ENCODE data around the gene MARF1.
A peak's percentile ranks its signal among the peaks of the same experiment; 100 is the strongest.
"Not testable (repeated sequence)": the region's sequence is repeated elsewhere in the genome, so short reads cannot be mapped to it uniquely, and the experiment has no call there.

The MARF1 gene

DNA sequence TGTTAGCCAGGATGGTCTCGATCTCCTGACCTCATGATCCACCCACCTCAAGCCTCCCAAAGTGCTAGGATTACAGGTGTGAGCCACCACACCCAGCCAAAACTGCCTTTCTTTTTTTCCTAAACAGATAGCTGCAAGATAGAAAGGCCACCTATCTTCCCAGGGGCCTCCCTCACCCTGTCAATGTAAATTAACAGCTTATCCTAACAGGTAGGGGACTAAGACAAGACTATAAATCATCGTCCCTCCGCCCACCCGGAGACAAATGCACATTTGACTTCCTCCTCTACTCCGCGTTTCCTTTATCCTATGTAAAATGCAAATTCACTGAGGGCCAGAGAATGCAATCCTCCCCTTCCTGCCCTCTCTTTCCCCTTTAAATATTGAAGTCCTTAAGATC lies 71.4 kb downstream of the MARF1 start:
- Mint-ChIP-seq H3K27ac (no peak overlapping the region), H3K4me1 (peaks cover 2 to 20% of the 10 kb centered on the region in 2 donors), H3K36me3 (peaks cover 21 to 35% of the 10 kb centered on the region in 2 donors), H3K27me3 (peaks cover 0 to 5% of the 10 kb centered on the region in 2 donors), H3K4me3 (no peak overlapping the region), H3K9me3 (peaks cover 14 to 17% of the 10 kb centered on the region in 2 donors)
- DNase-seq (no peak), ATAC-seq (replicated peaks) (no peak)

DNA sequence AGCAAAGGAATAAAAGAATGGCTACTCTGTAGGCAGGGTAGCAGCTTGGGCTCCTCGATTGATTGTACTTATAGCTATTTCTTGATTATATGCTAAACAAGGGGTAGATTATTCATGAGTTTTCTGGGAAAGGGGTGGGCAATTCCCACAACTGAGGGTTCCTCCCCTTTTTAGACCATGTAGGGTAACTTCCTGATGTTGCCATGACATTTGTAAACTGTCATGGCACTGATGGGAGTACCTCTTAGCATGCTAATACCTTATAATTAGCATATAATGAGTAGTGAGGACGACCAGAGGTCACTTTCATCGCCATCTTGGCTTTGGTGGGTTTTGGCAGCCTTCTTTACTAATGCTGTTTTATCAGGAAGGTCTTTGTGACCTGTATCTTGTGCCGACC lies 72.3 kb downstream of the MARF1 start:
- H3K27me3 Mint-ChIP-seq; DNase-seq; ATAC-seq (replicated peaks); H3K27ac Mint-ChIP-seq; H3K4me3 Mint-ChIP-seq: not testable (repeated sequence)
- H3K4me1 Mint-ChIP-seq, result peaks cover 2 to 20% of the 10 kb centered on the region in 2 donors
- H3K9me3 Mint-ChIP-seq, result peaks cover 14 to 17% of the 10 kb centered on the region in 2 donors
- H3K36me3 Mint-ChIP-seq, result peaks cover 21 to 35% of the 10 kb centered on the region in 2 donors

- H3K4me1 Mint-ChIP-seq, result peaks cover 4 to 22% of the 10 kb centered on the region in 2 donors
- no peak for DNase-seq
- H3K4me3 Mint-ChIP-seq, result no peak overlapping the region
- H3K9me3 Mint-ChIP-seq, result peaks cover 8 to 14% of the 10 kb centered on the region in 2 donors
- H3K27me3 Mint-ChIP-seq, result peaks cover 0 to 5% of the 10 kb centered on the region in 2 donors
- H3K27ac Mint-ChIP-seq, result no peak overlapping the region
- peaks cover 15 to 29% of the 10 kb centered on the region in 2 donors for H3K36me3 Mint-ChIP-seq
- no peak for ATAC-seq (replicated peaks)
Observed at GRCh38 chr16:15567823-15568222, 75.1 kb downstream of the MARF1 start.

DNA sequence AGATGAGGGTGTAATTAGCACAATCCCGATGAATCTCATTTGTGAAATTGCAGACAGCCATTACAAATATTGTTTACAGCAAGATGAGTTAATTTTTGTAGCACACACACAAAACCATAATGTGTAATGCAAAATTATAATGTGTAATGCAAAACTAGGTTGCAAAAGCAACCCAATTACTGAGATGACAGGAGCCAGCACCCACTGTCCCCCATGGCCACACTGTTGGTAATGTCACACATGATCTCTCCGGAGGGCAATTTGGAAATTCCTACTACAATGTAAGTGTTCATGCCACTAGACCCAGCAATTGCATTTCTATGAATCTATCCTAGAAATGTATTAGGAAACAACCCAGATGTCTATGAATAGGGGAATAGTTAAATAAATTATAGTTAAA lies 76.9 kb downstream of the MARF1 start:
- Mint-ChIP-seq H3K36me3 (peaks cover 8 to 18% of the 10 kb centered on the region in 2 donors), H3K27me3 (peaks cover 0 to 5% of the 10 kb centered on the region in 2 donors), H3K27ac (no peak overlapping the region), H3K4me3 (no peak overlapping the region), H3K4me1 (peaks cover 4 to 9% of the 10 kb centered on the region in 2 donors), H3K9me3 (peaks cover 4 to 6% of the 10 kb centered on the region in 2 donors)
- DNase-seq (no peak), ATAC-seq (replicated peaks) (no peak)

- Mint-ChIP-seq H3K4me1 (peaks cover 4 to 9% of the 10 kb centered on the region in 2 donors), H3K27ac (no peak overlapping the region), H3K27me3 (no peaks in the 10 kb centered on the region), H3K36me3 (peaks cover 8 to 18% of the 10 kb centered on the region in 2 donors), H3K9me3 (peaks cover 4% of the 10 kb centered on the region in 2 donors), H3K4me3 (no peak overlapping the region)
- no peak for DNase-seq
- no peak for ATAC-seq (replicated peaks)
Observed at GRCh38 chr16:15564604-15565339, 78.2 kb downstream of the MARF1 start.

DNA sequence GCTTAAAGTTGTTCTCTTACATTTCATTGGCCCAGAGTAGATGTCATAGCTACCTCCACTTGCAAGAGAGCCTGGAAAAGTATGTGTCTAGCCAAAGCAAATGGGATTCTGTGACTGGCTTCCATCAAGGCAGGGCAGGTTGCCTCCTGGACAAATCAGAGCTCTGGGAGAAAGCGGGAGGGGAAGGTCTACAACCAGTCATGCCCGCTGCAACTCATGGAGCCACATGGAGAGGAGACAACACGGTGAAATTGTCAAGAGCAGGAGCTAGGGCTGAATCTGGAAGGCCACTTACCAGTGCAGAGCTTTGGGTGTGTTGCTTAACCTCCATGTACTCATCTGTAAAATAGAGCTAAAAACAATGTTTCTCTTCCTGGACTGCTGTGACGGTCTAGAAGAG lies 83.8 kb downstream of the MARF1 start:
- ATAC-seq (replicated peaks), result no peak
- Mint-ChIP-seq H3K9me3 (peaks cover 4% of the 10 kb centered on the region in 2 donors), H3K36me3 (peaks cover 4 to 8% of the 10 kb centered on the region in 2 donors), H3K27me3 (no peaks in the 10 kb centered on the region), H3K4me1 (peaks cover 4 to 9% of the 10 kb centered on the region in 2 donors), H3K27ac (no peak overlapping the region), H3K4me3 (no peak overlapping the region)
- no peak for DNase-seq

- ATAC-seq (replicated peaks), result no peak
- Mint-ChIP-seq H3K4me1 (no peaks in the 10 kb centered on the region), H3K9me3 (no peaks in the 10 kb centered on the region), H3K36me3 (no peaks in the 10 kb centered on the region), H3K4me3 (no peak overlapping the region), H3K27me3 (no peaks in the 10 kb centered on the region), H3K27ac (no peak overlapping the region)
- no peak for DNase-seq
Observed at GRCh38 chr16:15557258-15557657, 85.7 kb downstream of the MARF1 start.

GRCh38 chr16:15556130-15556529 lies 86.8 kb downstream of the MARF1 start:
- ATAC-seq (replicated peaks), result no peak
- no peaks in the 10 kb centered on the region for H3K36me3 Mint-ChIP-seq
- no peaks in the 10 kb centered on the region for H3K27me3 Mint-ChIP-seq
- H3K27ac Mint-ChIP-seq, result no peak overlapping the region
- no peaks in the 10 kb centered on the region for H3K4me1 Mint-ChIP-seq
- no peaks in the 10 kb centered on the region for H3K9me3 Mint-ChIP-seq
- DNase-seq, result no peak
- H3K4me3 Mint-ChIP-seq, result no peak overlapping the region

- H3K27ac Mint-ChIP-seq, result no peak overlapping the region
- no peaks in the 10 kb centered on the region for H3K27me3 Mint-ChIP-seq
- ATAC-seq (replicated peaks), result no peak
- no peak for DNase-seq
- no peaks in the 10 kb centered on the region for H3K36me3 Mint-ChIP-seq
- H3K4me3 Mint-ChIP-seq, result no peak overlapping the region
- H3K9me3 Mint-ChIP-seq, result no peaks in the 10 kb centered on the region
- H3K4me1 Mint-ChIP-seq, result no peaks in the 10 kb centered on the region
Observed at GRCh38 chr16:15553313-15554088, 89.5 kb downstream of the MARF1 start.

GRCh38 chr16:15552507-15552906 lies 90.4 kb downstream of the MARF1 start:
- peak overlapping the region; percentile 48 for H3K27ac Mint-ChIP-seq
- no peak for ATAC-seq (replicated peaks)
- H3K4me1 Mint-ChIP-seq, result no peaks in the 10 kb centered on the region
- no peaks in the 10 kb centered on the region for H3K36me3 Mint-ChIP-seq
- no peak for DNase-seq
- H3K9me3 Mint-ChIP-seq, result no peaks in the 10 kb centered on the region
- H3K4me3 Mint-ChIP-seq, result no peak overlapping the region
- H3K27me3 Mint-ChIP-seq, result no peaks in the 10 kb centered on the region

GRCh38 chr16:15548482-15548891 lies 94.5 kb downstream of the MARF1 start:
- Mint-ChIP-seq H3K36me3 (peaks cover 0 to 2% of the 10 kb centered on the region in 2 donors), H3K9me3 (no peaks in the 10 kb centered on the region), H3K27ac (no peak overlapping the region), H3K4me1 (peaks cover 2 to 5% of the 10 kb centered on the region in 2 donors), H3K4me3 (no peak overlapping the region), H3K27me3 (peaks cover 0 to 10% of the 10 kb centered on the region in 2 donors)
- ATAC-seq (replicated peaks) (no peak), DNase-seq (no peak)

DNA sequence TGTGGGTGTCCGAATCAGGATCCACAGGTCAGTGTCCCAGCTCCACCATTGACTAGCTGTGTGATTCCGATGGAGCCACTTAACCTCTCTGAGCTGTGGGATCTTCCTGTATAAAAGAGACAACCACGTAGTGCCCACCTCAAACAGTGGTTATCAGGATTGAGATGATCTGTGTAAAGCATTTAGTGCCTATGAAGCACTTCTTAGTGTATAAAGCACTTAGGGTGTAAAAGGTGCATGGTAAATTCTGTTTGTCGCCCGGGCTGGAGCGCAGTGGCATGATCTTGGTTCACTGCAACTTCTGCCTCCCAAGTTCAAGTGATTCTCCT lies 95.2 kb downstream of the MARF1 start:
- Mint-ChIP-seq H3K4me3 (no peak overlapping the region), H3K36me3 (peaks cover 2 to 6% of the 10 kb centered on the region in 2 donors), H3K9me3 (peaks cover 0 to 4% of the 10 kb centered on the region in 2 donors), H3K4me1 (peaks cover 2 to 5% of the 10 kb centered on the region in 2 donors), H3K27me3 (peaks cover 0 to 10% of the 10 kb centered on the region in 2 donors), H3K27ac (no peak overlapping the region)
- ATAC-seq (replicated peaks) (no peak), DNase-seq (no peak)

GRCh38 chr16:15547072-15547767 lies 95.7 kb downstream of the MARF1 start:
- H3K27me3 Mint-ChIP-seq; H3K9me3 Mint-ChIP-seq; ATAC-seq (replicated peaks); DNase-seq; H3K4me1 Mint-ChIP-seq; H3K36me3 Mint-ChIP-seq; H3K4me3 Mint-ChIP-seq; H3K27ac Mint-ChIP-seq: not testable (repeated sequence)

DNA sequence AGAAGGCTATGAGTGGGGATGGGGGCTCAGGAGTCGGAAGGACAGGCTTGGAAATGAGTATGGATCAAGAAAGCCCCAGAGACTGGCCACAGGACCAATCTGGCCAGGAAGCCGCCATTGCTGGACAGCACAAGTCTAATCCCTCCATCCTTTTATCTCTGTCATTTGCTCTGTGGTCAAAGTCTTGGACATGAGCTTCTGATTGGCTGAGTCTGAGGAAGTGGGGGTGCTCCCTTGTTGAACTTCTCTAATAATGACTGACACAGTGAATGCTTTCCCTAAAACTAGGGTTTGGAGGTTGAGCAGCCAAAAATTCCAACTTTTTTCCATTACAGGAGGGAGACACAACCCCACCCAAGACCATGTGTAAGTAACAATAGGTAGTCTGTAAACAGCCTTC lies 97.4 kb downstream of the MARF1 start:
- peaks cover 2 to 5% of the 10 kb centered on the region in 2 donors for H3K4me1 Mint-ChIP-seq
- peaks cover 0 to 10% of the 10 kb centered on the region in 2 donors for H3K27me3 Mint-ChIP-seq
- no peak for ATAC-seq (replicated peaks)
- peaks cover 2 to 7% of the 10 kb centered on the region in 2 donors for H3K36me3 Mint-ChIP-seq
- no peak overlapping the region for H3K4me3 Mint-ChIP-seq
- H3K27ac Mint-ChIP-seq, result no peak overlapping the region
- peaks cover 0 to 4% of the 10 kb centered on the region in 2 donors for H3K9me3 Mint-ChIP-seq
- no peak for DNase-seq

All from stimulated activated naive B cell treated with anti-CD40 and anti-IgM and Interleukin-4, amounts not matched to agents 10 μg/mL and 1 μg/mL and 100 μg/mL, for 72 hours (primary cell).